HEK293T (cell line): ENCODE measurements around the gene TM7SF2.

ENCODE experiments used
- ARNT ChIP-seq: fragments of 450-650 bp; IDR thresholded peaks from 2 replicates; pipeline ENCODE4 v1.6.1; 2017; ENCODE audit warnings: mild to moderate bottlenecking
- BHLHE40 ChIP-seq: fragments of 450-650 bp; IDR thresholded peaks from 2 replicates; pipeline ENCODE4 v1.6.1; 2016; ENCODE audit warnings: mild to moderate bottlenecking, moderate library complexity, borderline replicate concordance
- ELF4 ChIP-seq: fragments of 450-650 bp; IDR thresholded peaks from 2 replicates; pipeline ENCODE4 v1.6.1; 2017; ENCODE audit warnings: antibody characterized with exemption
- FOXM1 ChIP-seq: fragments of 450-650 bp; IDR thresholded peaks from 2 replicates; pipeline ENCODE4 v1.6.1; 2017; ENCODE audit warnings: mild to moderate bottlenecking, borderline replicate concordance
- HDGF ChIP-seq: fragments of 450-650 bp; IDR thresholded peaks from 2 replicates; pipeline ENCODE4 v1.6.1; 2017; ENCODE audit warnings: antibody characterized with exemption, borderline replicate concordance
- L3MBTL2 ChIP-seq: fragments of 450-650 bp; conservative IDR thresholded peaks from 2 replicates; pipeline ENCODE4 v1.6.1; 2016; ENCODE audit warnings: mild to moderate bottlenecking
- NFRKB ChIP-seq: fragments of 450-650 bp; IDR thresholded peaks from 2 replicates; pipeline ENCODE4 v1.6.1; 2016; ENCODE audit warnings: mild to moderate bottlenecking, moderate library complexity
- PKNOX1 ChIP-seq: fragments of 450-650 bp; IDR thresholded peaks from 2 replicates; pipeline ENCODE4 v1.6.1; 2016
- SP1 ChIP-seq: fragments of 450-650 bp; IDR thresholded peaks from 2 replicates; pipeline ENCODE4 v1.6.1; 2017

GRCh38 chr11:65152122-65152521, 40.5 kb downstream of the TM7SF2 start:
- no peak for TF ChIP-seq BHLHE40
- no peak for TF ChIP-seq FOXM1
- TF ChIP-seq HDGF, result no peak
- TF ChIP-seq NFRKB, result no peak
- TF ChIP-seq PKNOX1, result no peak
- TF ChIP-seq L3MBTL2, result no peak
- TF ChIP-seq ARNT, result no peak
- TF ChIP-seq SP1, result no peak
- TF ChIP-seq ELF4, result no peak
